Measurements from ENCODE around the gene ZNF683.

- TF ChIP-seq EZH2 (IDR thresholded peaks at IDR 0.05; ENCODE audit: low read depth): no peak
- TF ChIP-seq CTCF (conservative IDR thresholded peaks at IDR 0.05): no peak
These were observed 35.4 kb downstream of the ZNF683 start for GRCh38 chr1:26337206-26337535.
